Ishikawa (cell line): ENCODE data around the gene CCL4L2.

Experiments
- CEBPB ChIP-seq: IDR thresholded peaks from 2 replicates; pipeline ENCODE4 v1.6.1; 2012
- CREB1 ChIP-seq: IDR thresholded peaks from 2 replicates; pipeline ENCODE4 v1.6.1; 2012; ENCODE audit warnings: low read depth
- EP300 ChIP-seq: IDR thresholded peaks from 2 replicates; pipeline ENCODE4 v1.6.1; 2012; ENCODE audit warnings: borderline replicate concordance
- MAX ChIP-seq: IDR thresholded peaks from 2 replicates; pipeline ENCODE4 v1.6.1; 2012
- RAD21 ChIP-seq: IDR thresholded peaks from 2 replicates; pipeline ENCODE4 v1.6.1; 2012; ENCODE audit warnings: low read depth
- TAF1 ChIP-seq: IDR thresholded peaks from 2 replicates; pipeline ENCODE4 v1.6.1; 2012; ENCODE audit warnings: low read depth, mild to moderate bottlenecking
- TCF12 ChIP-seq: IDR thresholded peaks from 2 replicates; pipeline ENCODE4 v1.6.1; 2012; ENCODE audit warnings: low read depth
- YY1 ChIP-seq: IDR thresholded peaks from 2 replicates; pipeline ENCODE4 v1.6.1; 2012; ENCODE audit warnings: low read depth
- ZBTB7A ChIP-seq: IDR thresholded peaks from 2 replicates; pipeline ENCODE4 v1.6.1; 2012; ENCODE audit warnings: low read depth
- TF ChIP-seq, protein P1 (sequence below): IDR thresholded peaks from 2 replicates; pipeline ENCODE4 v1.6.1; 2012; ENCODE audit warnings: low read depth, mild to moderate bottlenecking

DNA sequence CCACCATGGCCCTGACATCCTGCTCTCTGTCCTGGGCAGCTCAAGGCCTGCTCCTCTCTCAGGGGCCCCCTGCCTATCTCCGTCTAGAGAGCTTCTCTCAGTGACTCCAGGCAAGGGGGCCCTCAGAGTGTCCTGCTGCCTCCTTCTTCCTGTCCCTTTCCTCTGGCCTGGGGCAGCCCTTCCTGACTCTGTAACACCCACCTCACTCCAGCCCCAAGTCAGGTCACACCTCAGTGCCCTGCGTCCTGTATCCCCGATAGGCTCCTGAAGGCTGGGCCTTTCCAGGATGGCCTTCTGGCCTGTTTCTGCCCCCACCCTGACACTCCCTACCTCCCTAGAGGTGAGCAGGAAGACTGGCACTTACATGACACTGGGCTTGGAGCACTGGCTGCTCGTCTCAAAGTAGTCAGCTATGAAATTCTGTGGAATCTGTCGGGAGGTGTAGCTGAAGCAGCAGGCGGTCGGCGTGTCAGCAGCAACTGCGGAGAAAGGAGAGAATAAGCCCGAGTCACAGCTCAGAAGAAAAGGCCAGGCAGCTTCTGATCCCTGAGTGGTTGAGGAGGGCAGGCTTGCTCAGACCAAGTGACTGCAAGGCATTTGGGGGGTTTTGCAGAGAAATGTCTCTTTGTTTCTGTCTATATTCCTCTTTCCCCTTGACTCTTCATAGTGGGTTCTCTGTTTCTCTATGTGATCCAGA is 15.3 kb upstream of the CCL4L2 start:
- TF ChIP-seq MAX = no peak
- TF ChIP-seq, protein P1, sequence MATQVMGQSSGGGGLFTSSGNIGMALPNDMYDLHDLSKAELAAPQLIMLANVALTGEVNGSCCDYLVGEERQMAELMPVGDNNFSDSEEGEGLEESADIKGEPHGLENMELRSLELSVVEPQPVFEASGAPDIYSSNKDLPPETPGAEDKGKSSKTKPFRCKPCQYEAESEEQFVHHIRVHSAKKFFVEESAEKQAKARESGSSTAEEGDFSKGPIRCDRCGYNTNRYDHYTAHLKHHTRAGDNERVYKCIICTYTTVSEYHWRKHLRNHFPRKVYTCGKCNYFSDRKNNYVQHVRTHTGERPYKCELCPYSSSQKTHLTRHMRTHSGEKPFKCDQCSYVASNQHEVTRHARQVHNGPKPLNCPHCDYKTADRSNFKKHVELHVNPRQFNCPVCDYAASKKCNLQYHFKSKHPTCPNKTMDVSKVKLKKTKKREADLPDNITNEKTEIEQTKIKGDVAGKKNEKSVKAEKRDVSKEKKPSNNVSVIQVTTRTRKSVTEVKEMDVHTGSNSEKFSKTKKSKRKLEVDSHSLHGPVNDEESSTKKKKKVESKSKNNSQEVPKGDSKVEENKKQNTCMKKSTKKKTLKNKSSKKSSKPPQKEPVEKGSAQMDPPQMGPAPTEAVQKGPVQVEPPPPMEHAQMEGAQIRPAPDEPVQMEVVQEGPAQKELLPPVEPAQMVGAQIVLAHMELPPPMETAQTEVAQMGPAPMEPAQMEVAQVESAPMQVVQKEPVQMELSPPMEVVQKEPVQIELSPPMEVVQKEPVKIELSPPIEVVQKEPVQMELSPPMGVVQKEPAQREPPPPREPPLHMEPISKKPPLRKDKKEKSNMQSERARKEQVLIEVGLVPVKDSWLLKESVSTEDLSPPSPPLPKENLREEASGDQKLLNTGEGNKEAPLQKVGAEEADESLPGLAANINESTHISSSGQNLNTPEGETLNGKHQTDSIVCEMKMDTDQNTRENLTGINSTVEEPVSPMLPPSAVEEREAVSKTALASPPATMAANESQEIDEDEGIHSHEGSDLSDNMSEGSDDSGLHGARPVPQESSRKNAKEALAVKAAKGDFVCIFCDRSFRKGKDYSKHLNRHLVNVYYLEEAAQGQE = no peak
- no peak for TF ChIP-seq TAF1
- TF ChIP-seq TCF12 = no peak
- TF ChIP-seq YY1 = no peak
- no peak for TF ChIP-seq RAD21
- no peak for TF ChIP-seq CREB1
- no peak for TF ChIP-seq ZBTB7A
- TF ChIP-seq CEBPB = no peak
- TF ChIP-seq EP300 = no peak
